ENCODE data around the gene ADGRF4. TPM values are rescaled to one million over a fixed set of nuclear protein-coding genes. Genes with fewer than 3 reads are reported as not detected.

The ADGRF4 gene
- total RNA-seq, 1 experiment from 2014 or later, result not detected

DNA sequence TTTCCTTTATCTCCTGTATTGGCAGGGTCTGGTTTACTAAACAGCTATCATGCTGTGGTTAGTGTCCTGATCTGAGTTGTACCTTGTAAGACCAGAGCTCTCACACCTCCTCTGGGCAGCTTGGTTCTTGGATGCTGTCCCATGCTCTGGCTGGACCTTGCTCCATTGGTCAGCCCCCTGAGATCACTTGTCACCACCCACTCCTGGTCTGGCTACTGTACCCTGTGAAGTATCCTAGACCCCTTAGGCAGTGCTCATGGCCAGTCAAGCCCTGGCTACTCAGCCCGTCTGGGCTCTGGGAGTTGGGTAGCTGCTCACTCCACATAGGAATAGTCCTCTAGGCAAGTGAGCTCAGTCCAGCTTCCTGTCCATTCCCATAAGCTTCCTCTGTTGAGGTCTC is 31.1 kb downstream of the ADGRF4 start:
- no peaks in the 10 kb centered on the region for H3K79me1 ChIP-seq (ENCODE audit: insufficient read depth, low read depth, low read length, poor library complexity, severe bottlenecking)
- H4K91ac ChIP-seq (ENCODE audit: insufficient read length, low read depth, low read length), result no peak overlapping the region
- no peaks in the 10 kb centered on the region; a peak in 1 of 7 replicates for H3K36me3 Mint-ChIP-seq (ENCODE audit: insufficient read depth in 1 of 3, low read depth in 3 of 3)
- H4K20me1 ChIP-seq (ENCODE audit: control insufficient read depth, insufficient read depth, insufficient read length), result no peaks in the 10 kb centered on the region
- no peaks in the 10 kb centered on the region for H3K27me3 ChIP-seq (ENCODE audit: insufficient read depth, low read length)
- TF ChIP-seq, protein P1, sequence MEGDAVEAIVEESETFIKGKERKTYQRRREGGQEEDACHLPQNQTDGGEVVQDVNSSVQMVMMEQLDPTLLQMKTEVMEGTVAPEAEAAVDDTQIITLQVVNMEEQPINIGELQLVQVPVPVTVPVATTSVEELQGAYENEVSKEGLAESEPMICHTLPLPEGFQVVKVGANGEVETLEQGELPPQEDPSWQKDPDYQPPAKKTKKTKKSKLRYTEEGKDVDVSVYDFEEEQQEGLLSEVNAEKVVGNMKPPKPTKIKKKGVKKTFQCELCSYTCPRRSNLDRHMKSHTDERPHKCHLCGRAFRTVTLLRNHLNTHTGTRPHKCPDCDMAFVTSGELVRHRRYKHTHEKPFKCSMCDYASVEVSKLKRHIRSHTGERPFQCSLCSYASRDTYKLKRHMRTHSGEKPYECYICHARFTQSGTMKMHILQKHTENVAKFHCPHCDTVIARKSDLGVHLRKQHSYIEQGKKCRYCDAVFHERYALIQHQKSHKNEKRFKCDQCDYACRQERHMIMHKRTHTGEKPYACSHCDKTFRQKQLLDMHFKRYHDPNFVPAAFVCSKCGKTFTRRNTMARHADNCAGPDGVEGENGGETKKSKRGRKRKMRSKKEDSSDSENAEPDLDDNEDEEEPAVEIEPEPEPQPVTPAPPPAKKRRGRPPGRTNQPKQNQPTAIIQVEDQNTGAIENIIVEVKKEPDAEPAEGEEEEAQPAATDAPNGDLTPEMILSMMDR (conservative IDR thresholded peaks at IDR 0.05), result no peak
- H3K27ac Mint-ChIP-seq, result no peak overlapping the region; a peak in 1 of 7 replicates
- H3K23me2 ChIP-seq (ENCODE audit: insufficient read length, low read depth, low read length, poor library complexity, severe bottlenecking), result no peaks in the 10 kb centered on the region
- no peaks in the 10 kb centered on the region for H3K9me3 ChIP-seq (ENCODE audit: control insufficient read depth, low read depth, low read length)
- no peak overlapping the region for H2BK20ac ChIP-seq (ENCODE audit: low read depth, low read length, poor library complexity, severe bottlenecking)
- H3K27ac ChIP-seq (ENCODE audit: insufficient read length, low read depth, low read length), result no peak overlapping the region
- no peak overlapping the region for H2BK12ac ChIP-seq (ENCODE audit: insufficient read length, low read depth, low read length)
- H2BK120ac ChIP-seq (ENCODE audit: low read depth, low read length, poor library complexity, severe bottlenecking), result no peak overlapping the region
- no peak overlapping the region for H2AK5ac ChIP-seq (ENCODE audit: insufficient read length, low read length)
- no peaks in the 10 kb centered on the region for H3K9me3 Mint-ChIP-seq
- peaks cover 11 to 17% of the 10 kb centered on the region in 2 experiments for H3K4me1 Mint-ChIP-seq
- H3K4ac ChIP-seq (ENCODE audit: low read depth, low read length), result no peak overlapping the region
- no peak overlapping the region for H2BK15ac ChIP-seq (ENCODE audit: low read depth, low read length)
- H2AFZ ChIP-seq (ENCODE audit: low read length), result no peak overlapping the region
- H3K79me2 ChIP-seq (ENCODE audit: insufficient read depth, low read length), result no peaks in the 10 kb centered on the region
- H3K4me2 ChIP-seq (ENCODE audit: insufficient read depth, insufficient read length, low read length), result no peak overlapping the region
- H3T11ph ChIP-seq (ENCODE audit: low read length), result no peak overlapping the region
- H3K4me1 ChIP-seq (ENCODE audit: insufficient read depth, low read length), result peaks cover under 1% of the 10 kb centered on the region; the same call in 1 of the 2 replicates
- no peak overlapping the region for H4K5ac ChIP-seq (ENCODE audit: insufficient read length, low read depth, low read length)
- no peak overlapping the region for H3K4me3 Mint-ChIP-seq
- H3K23ac ChIP-seq (ENCODE audit: insufficient read length, low read depth, low read length), result no peak overlapping the region
- no peak overlapping the region for H2BK5ac ChIP-seq (ENCODE audit: insufficient read length, low read length)
- no peaks in the 10 kb centered on the region; the same call in 1 of the 2 replicates for H3K27me3 Mint-ChIP-seq (ENCODE audit: low read depth)
- DNase-seq, result no peak
- no peak overlapping the region for H3K18ac ChIP-seq (ENCODE audit: insufficient read length, low read depth, low read length)
- H3K56ac ChIP-seq (ENCODE audit: insufficient read length, low read depth, low read length), result no peak overlapping the region
- no peak overlapping the region for H3K14ac ChIP-seq (ENCODE audit: insufficient read depth, low read length)
- no CpG with 5 or more reads among the region's 1 CpG for WGBS (ENCODE audit: extremely low coverage, insufficient read length, low lambda C conversion rate)
- H3K9ac ChIP-seq (ENCODE audit: extremely low read depth, insufficient read length, low read length), result no peak overlapping the region
- H4K8ac ChIP-seq (replicated peaks; ENCODE audit: insufficient read length, low read depth, low read length), result no peak overlapping the region

All from H9 (cell line).